Activated B cell treated with CpG ODN at 0.5 μM for 24 hours (primary cell): ENCODE data around the gene GIPC2. TPM values are rescaled to one million over a fixed set of nuclear protein-coding genes. Genes with fewer than 3 reads are reported as not detected.
A peak's percentile ranks its signal among the peaks of the same experiment; 100 is the strongest.
"Not testable (repeated sequence)": the region's sequence is repeated elsewhere in the genome, so short reads cannot be mapped to it uniquely, and the experiment has no call there.

Experiments used
- ATAC-seq: fragments of 200-7000 bp; cut with Tn5 transposase; one replicate; pipeline ENCODE4 v1.10.0; 2021; ENCODE audit warnings: low read depth, mild to moderate bottlenecking, moderate library complexity
- CTCF ChIA-PET: fragments of 350-600 bp; sonication (Branson Sonifier 250); formaldehyde crosslinking; loops from one replicate; lab custom pipeline; 2021; ENCODE audit warnings: antibody characterized with exemption; lab: Charles Lee
- POLR2A ChIA-PET: fragments of 350-600 bp; sonication (Branson Sonifier 250); formaldehyde crosslinking; loops from one replicate; lab custom pipeline; 2021; ENCODE audit warnings: antibody characterized with exemption; lab: Charles Lee
- DNase-seq: peaks from one replicate; pipeline ENCODE4 v3.0.0; 2022
- H3K27ac Mint-ChIP-seq: one replicate; pipeline ENCODE4 v1.8.0; 2020; ENCODE audit warnings: mixed read lengths
- H3K27me3 Mint-ChIP-seq: one replicate; pipeline ENCODE4 v1.8.0; 2021; ENCODE audit warnings: mixed read lengths
- H3K36me3 Mint-ChIP-seq: one replicate; pipeline ENCODE4 v1.8.0; 2021; ENCODE audit warnings: low read depth, mixed read lengths
- H3K4me1 Mint-ChIP-seq: one replicate; pipeline ENCODE4 v1.8.0; 2021; ENCODE audit warnings: mixed read lengths
- H3K4me3 Mint-ChIP-seq: one replicate; pipeline ENCODE4 v1.8.0; 2020; ENCODE audit warnings: mild to moderate bottlenecking, mixed read lengths
- H3K9me3 Mint-ChIP-seq: one replicate; pipeline ENCODE4 v1.8.0; 2020; ENCODE audit warnings: mixed read lengths
- CTCF ChIP-seq: fragments of 200-600 bp; IDR thresholded peaks from one replicate; pipeline ENCODE4 v1.8.0; 2022; ENCODE audit warnings: antibody characterized with exemption, mild to moderate bottlenecking
- intact Hi-C: fragments of 100-400 bp; cut with micrococcal nuclease; formaldehyde crosslinking; loops from one replicate; pipeline ENCODE4 v1.15.1; 2024
- total RNA-seq: library from RNA; stranded (reverse); gene quantifications from 2 replicates; pipeline ENCODE4 v1.2.3, GENCODE V29; 2022

GIPC2 gene
- total RNA-seq, 1 donor from 2014 or later: not detected

GRCh38 chr1:78075621-78076020, 29.9 kb downstream of the GIPC2 start:
- no peaks in the 10 kb centered on the region for H3K9me3 Mint-ChIP-seq
- DNase-seq (no peak), ATAC-seq (no peak)
- POLR2A ChIA-PET: no interaction called here
- no peak overlapping the region for H3K27ac Mint-ChIP-seq
- intact Hi-C loops: no loop called here
- peaks cover 2% of the 10 kb centered on the region for H3K27me3 Mint-ChIP-seq
- CTCF ChIA-PET: no interaction called here
- peaks cover 6% of the 10 kb centered on the region for H3K4me1 Mint-ChIP-seq
- no peak overlapping the region for H3K4me3 Mint-ChIP-seq
- no peaks in the 10 kb centered on the region for H3K36me3 Mint-ChIP-seq
- no peak for TF ChIP-seq CTCF

GRCh38 chr1:78078358-78078757, 32.6 kb downstream of the GIPC2 start:
- no peak for TF ChIP-seq CTCF
- Mint-ChIP-seq H3K9me3 (no peaks in the 10 kb centered on the region), H3K36me3 (no peaks in the 10 kb centered on the region), H3K27ac (no peak overlapping the region), H3K4me3 (no peak overlapping the region), H3K4me1 (peaks cover 11% of the 10 kb centered on the region), H3K27me3 (peaks cover 2% of the 10 kb centered on the region)
- no peak for DNase-seq
- CTCF ChIA-PET: no interaction called here
- POLR2A ChIA-PET: no interaction called here
- no peak for ATAC-seq
- intact Hi-C loops: no loop called here

- ChIA-PET POLR2A (no interaction called here), CTCF (no interaction called here)
- ATAC-seq (no peak), DNase-seq (no peak)
- no peak overlapping the region for H3K27ac Mint-ChIP-seq
- H3K9me3 Mint-ChIP-seq: peaks cover 2% of the 10 kb centered on the region
- peaks cover 12% of the 10 kb centered on the region for H3K4me1 Mint-ChIP-seq
- H3K27me3 Mint-ChIP-seq: no peaks in the 10 kb centered on the region
- TF ChIP-seq CTCF: no peak
- intact Hi-C loops: no loop called here
- no peaks in the 10 kb centered on the region for H3K36me3 Mint-ChIP-seq
- no peak overlapping the region for H3K4me3 Mint-ChIP-seq
These were observed 33.8 kb downstream of the GIPC2 start for GRCh38 chr1:78079580-78079979.

GRCh38 chr1:78080767-78081166, 35.0 kb downstream of the GIPC2 start:
- intact Hi-C loops: no loop called here
- peaks cover 4% of the 10 kb centered on the region for H3K36me3 Mint-ChIP-seq
- peaks cover 15% of the 10 kb centered on the region for H3K4me1 Mint-ChIP-seq
- ChIA-PET POLR2A (no interaction called here), CTCF (no interaction called here)
- H3K9me3 Mint-ChIP-seq: peaks cover 8% of the 10 kb centered on the region
- H3K27me3 Mint-ChIP-seq: no peaks in the 10 kb centered on the region
- no peak for ATAC-seq
- H3K27ac Mint-ChIP-seq: no peak overlapping the region
- TF ChIP-seq CTCF: no peak
- no peak for DNase-seq
- H3K4me3 Mint-ChIP-seq: peak overlapping the region; percentile 46

- ChIA-PET CTCF (no interaction called here), POLR2A (no interaction called here)
- ATAC-seq (no peak), DNase-seq (no peak)
- intact Hi-C loops: no loop called here
- no peak for TF ChIP-seq CTCF
- Mint-ChIP-seq H3K4me3 (no peak overlapping the region), H3K27ac (no peak overlapping the region), H3K9me3 (peaks cover 20% of the 10 kb centered on the region), H3K4me1 (peaks cover 15% of the 10 kb centered on the region), H3K27me3 (no peaks in the 10 kb centered on the region), H3K36me3 (peaks cover 13% of the 10 kb centered on the region)
These were observed 36.5 kb downstream of the GIPC2 start for GRCh38 chr1:78081980-78082860.

- H3K27me3 Mint-ChIP-seq, H3K27ac Mint-ChIP-seq, DNase-seq, ATAC-seq, H3K4me3 Mint-ChIP-seq, CTCF ChIA-PET, intact Hi-C loops, POLR2A ChIA-PET: not testable (repeated sequence)
- Mint-ChIP-seq H3K4me1 (peaks cover 15% of the 10 kb centered on the region), H3K9me3 (peaks cover 20% of the 10 kb centered on the region), H3K36me3 (peaks cover 13% of the 10 kb centered on the region)
These were observed 38.9 kb downstream of the GIPC2 start for GRCh38 chr1:78084639-78085038.
